Natural killer cell (primary cell): Measurements from ENCODE around the gene POLR1C. TPM values are rescaled to one million over a fixed set of nuclear protein-coding genes. Genes with fewer than 3 reads are reported as not detected.

Experiments
- ATAC-seq, 3 donors: fragments of 150-1000 bp in 2 of 3; fragments of 200-7000 bp in 1 of 3; cut with Tn5 transposase; 1 replicate in 1 of 3; 2 replicates in 2 of 3; pipeline ENCODE4 v1.10.0; 2021; ENCODE audit warnings: mild to moderate bottlenecking in 2 of 3, moderate library complexity in 2 of 3
- DNase-seq, 2 donors: peaks; one replicate each; pipeline versions ENCODE4 v3.0.0 to v3.0.0-alpha.2; 2013 to 2021; ENCODE audit warnings: mixed read lengths in 1 of 2
- H3K27ac ChIP-seq: one replicate; pipeline ENCODE4 v1.5.1; 2013; ENCODE audit warnings: mild to moderate bottlenecking, low read length
- H3K27me3 ChIP-seq: one replicate; pipeline ENCODE4 v1.6.1; 2013; ENCODE audit warnings: low read length; ENCODE audit not compliant: control insufficient read depth, insufficient read depth
- H3K36me3 ChIP-seq: one replicate; pipeline ENCODE4 v1.6.1; 2013; ENCODE audit warnings: low read length; ENCODE audit not compliant: control insufficient read depth, insufficient read depth
- H3K4me1 ChIP-seq: one replicate; pipeline ENCODE4 v1.6.1; 2013; ENCODE audit warnings: low read length; ENCODE audit not compliant: control insufficient read depth, insufficient read depth
- H3K4me3 ChIP-seq: one replicate; pipeline ENCODE4 v1.5.1; 2013; ENCODE audit warnings: low read length
- H3K9me3 ChIP-seq: one replicate; pipeline ENCODE4 v1.6.1; 2013; ENCODE audit warnings: low read length; ENCODE audit not compliant: control insufficient read depth, insufficient read depth
- H3K27ac Mint-ChIP-seq, 2 donors: one replicate each; pipeline ENCODE4 v1.8.0; 2022; ENCODE audit warnings: mild to moderate bottlenecking in 2 of 2, mixed read lengths in 2 of 2, moderate library complexity in 1 of 2
- H3K27me3 Mint-ChIP-seq, 2 donors: one replicate each; pipeline ENCODE4 v1.8.0; 2022; ENCODE audit warnings: low read depth in 2 of 2, mixed read lengths in 2 of 2
- H3K36me3 Mint-ChIP-seq: one replicate; pipeline ENCODE4 v1.8.0; 2022; ENCODE audit warnings: mixed read lengths
- H3K4me1 Mint-ChIP-seq, 2 donors: one replicate each; pipeline ENCODE4 v1.8.0; 2022; ENCODE audit warnings: mixed read lengths in 2 of 2
- H3K4me3 Mint-ChIP-seq: one replicate; pipeline ENCODE4 v1.8.0; 2022; ENCODE audit warnings: mild to moderate bottlenecking, moderate library complexity, mixed read lengths
- H3K9me3 Mint-ChIP-seq, 2 donors: one replicate each; pipeline ENCODE4 v1.8.0; 2022; ENCODE audit warnings: mixed read lengths in 2 of 2
- WGBS: methylation state at CpG from one replicate; pipeline ENCODE4 v1.1.7; 2013; ENCODE audit warnings: missing lambda C conversion rate; ENCODE audit not compliant: insufficient coverage; 5-methylcytosine and 5-hydroxymethylcytosine counted together
- intact Hi-C: fragments of 100-400 bp; cut with micrococcal nuclease; formaldehyde crosslinking; loops from one replicate; pipeline ENCODE4 v1.14.2; 2022
- total RNA-seq, 4 donors: library from RNA; stranded (reverse); fragments of 120-200 nt in 1 of 4; gene quantifications; one replicate each; pipeline versions ENCODE4 v1.2.3 to v1.2.4, GENCODE V29; 2013 to 2022
- TF ChIP-seq, protein P1 (sequence below): fragments of 200-600 bp; IDR thresholded peaks from one replicate; pipeline ENCODE4 v1.8.0; 2022; ENCODE audit warnings: antibody characterized with exemption

Gene POLR1C
- total RNA-seq, 3 donors from 2014 or later (not counting 1 experiment from before 2014, with no cell fraction given), result 22.3 to 29.3 (median 25.8) TPM

DNA sequence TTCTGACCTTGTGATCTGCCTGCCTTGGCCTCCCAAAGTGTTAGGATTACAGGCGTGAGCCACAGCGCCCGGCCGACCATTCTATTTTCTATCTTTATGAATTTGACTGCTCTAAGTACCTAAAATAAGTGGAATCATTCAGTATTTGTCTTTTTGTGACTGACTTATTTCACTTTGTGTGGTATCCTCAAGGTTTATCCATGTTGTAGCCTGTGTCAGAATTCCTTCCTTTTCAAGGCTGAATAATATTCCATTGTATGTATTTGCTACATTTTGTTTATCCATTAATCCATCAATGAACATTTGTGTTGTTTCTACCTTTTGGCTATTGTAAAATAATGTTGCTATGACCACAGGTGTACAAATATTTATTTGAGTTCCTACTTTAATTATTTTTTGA is 44.4 kb upstream of the POLR1C start:
- Histone ChIP-seq H3K27me3 (peaks cover 3% of the 10 kb centered on the region), H3K4me3 (no peak overlapping the region), H3K27ac (no peak overlapping the region), H3K4me1 (peaks cover 5% of the 10 kb centered on the region), H3K9me3 (no peaks in the 10 kb centered on the region), H3K36me3 (no peaks in the 10 kb centered on the region)
- no peak overlapping the region for H3K27ac Mint-ChIP-seq
- no peak for DNase-seq
- no peak overlapping the region for H3K4me3 Mint-ChIP-seq
- ATAC-seq, result no peak
- peaks cover 10 to 11% of the 10 kb centered on the region in 2 donors for H3K4me1 Mint-ChIP-seq
- 98% methylated on average over 4 of the region's 4 CpGs for WGBS
- H3K27me3 Mint-ChIP-seq, result peaks cover 6 to 9% of the 10 kb centered on the region in 2 donors
- H3K36me3 Mint-ChIP-seq, result no peaks in the 10 kb centered on the region
- TF ChIP-seq, protein P1, sequence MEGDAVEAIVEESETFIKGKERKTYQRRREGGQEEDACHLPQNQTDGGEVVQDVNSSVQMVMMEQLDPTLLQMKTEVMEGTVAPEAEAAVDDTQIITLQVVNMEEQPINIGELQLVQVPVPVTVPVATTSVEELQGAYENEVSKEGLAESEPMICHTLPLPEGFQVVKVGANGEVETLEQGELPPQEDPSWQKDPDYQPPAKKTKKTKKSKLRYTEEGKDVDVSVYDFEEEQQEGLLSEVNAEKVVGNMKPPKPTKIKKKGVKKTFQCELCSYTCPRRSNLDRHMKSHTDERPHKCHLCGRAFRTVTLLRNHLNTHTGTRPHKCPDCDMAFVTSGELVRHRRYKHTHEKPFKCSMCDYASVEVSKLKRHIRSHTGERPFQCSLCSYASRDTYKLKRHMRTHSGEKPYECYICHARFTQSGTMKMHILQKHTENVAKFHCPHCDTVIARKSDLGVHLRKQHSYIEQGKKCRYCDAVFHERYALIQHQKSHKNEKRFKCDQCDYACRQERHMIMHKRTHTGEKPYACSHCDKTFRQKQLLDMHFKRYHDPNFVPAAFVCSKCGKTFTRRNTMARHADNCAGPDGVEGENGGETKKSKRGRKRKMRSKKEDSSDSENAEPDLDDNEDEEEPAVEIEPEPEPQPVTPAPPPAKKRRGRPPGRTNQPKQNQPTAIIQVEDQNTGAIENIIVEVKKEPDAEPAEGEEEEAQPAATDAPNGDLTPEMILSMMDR, result no peak
- intact Hi-C loops, result no loop called here
- H3K9me3 Mint-ChIP-seq, result no peaks in the 10 kb centered on the region

DNA sequence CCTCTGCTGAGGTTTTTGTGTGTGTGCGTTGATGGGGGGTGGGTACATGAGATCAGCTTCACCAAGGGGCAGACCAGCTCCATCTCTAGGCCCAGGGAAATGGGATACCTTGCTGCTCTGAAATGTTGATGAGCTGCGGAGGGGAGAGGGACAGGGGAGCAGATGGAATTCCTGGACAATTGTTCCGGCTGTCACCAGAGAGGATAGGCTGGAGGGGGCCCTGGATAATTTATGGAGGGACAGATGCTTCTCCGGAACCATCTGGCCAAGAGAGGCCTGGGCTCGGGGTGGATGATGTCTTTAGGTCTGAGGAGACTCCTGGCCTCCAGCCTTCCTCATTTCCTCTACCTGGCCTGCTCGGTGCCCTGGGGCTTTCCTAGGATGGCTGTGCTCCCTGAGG is 41.4 kb upstream of the POLR1C start:
- DNase-seq, result no peak
- TF ChIP-seq, protein P1, result no peak
- Histone ChIP-seq H3K4me1 (peaks cover 13% of the 10 kb centered on the region), H3K27ac (no peak overlapping the region), H3K4me3 (no peak overlapping the region), H3K9me3 (no peaks in the 10 kb centered on the region), H3K27me3 (no peaks in the 10 kb centered on the region), H3K36me3 (no peaks in the 10 kb centered on the region)
- no peak for ATAC-seq
- WGBS, result 89% methylated on average over 6 of the region's 6 CpGs
- Mint-ChIP-seq H3K4me3 (no peak overlapping the region), H3K4me1 (peaks cover 27 to 29% of the 10 kb centered on the region in 2 donors), H3K27ac (peak overlapping the region; percentile 92 to 100), H3K36me3 (no peaks in the 10 kb centered on the region), H3K9me3 (no peaks in the 10 kb centered on the region), H3K27me3 (peaks cover 0 to 5% of the 10 kb centered on the region in 2 donors)
- intact Hi-C loops, result loop anchor here (5.0 kb wide), 1 partner anchor 42 kb away; the partner anchor contains the start of genes POLR1C and YIPF3

DNA sequence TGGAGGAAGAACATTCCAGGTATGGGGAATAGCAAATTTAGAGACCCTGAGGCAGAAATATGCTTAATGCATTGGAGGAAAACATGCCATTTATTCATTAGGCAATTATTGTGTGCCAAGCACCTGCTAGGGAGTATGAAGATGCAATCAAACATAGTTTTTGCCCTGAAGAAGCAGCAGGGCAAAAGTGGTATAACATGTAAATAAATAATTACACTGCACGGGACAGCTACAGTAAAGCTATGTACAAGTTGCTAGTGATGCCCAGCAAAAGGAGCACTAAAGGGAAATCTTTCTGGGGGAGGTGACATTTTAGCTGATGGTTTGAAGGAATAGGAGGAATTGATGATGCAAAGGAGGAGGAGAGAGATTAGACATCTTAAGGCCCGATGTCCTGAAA is 40.1 kb upstream of the POLR1C start:
- ATAC-seq, result no peak

More for the DNA sequence above, 40.1 kb upstream of the POLR1C start:
- TF ChIP-seq, protein P1, result no peak
- H3K4me3 ChIP-seq, result peak overlapping the region; percentile 65
- H3K36me3 ChIP-seq, result no peaks in the 10 kb centered on the region
- Mint-ChIP-seq H3K4me3 (peak overlapping the region; percentile 97), H3K9me3 (no peaks in the 10 kb centered on the region), H3K4me1 (peaks cover 28 to 29% of the 10 kb centered on the region in 2 donors), H3K27me3 (no peaks in the 10 kb centered on the region), H3K36me3 (no peaks in the 10 kb centered on the region), H3K27ac (peak overlapping the region; percentile 92 to 100)
- DNase-seq, result peak in 1 of 2 donors; percentile 41
- no peaks in the 10 kb centered on the region for H3K27me3 ChIP-seq
- intact Hi-C loops, result loop anchor here (5.0 kb wide), 1 partner anchor 41 kb away; the partner anchor contains the start of genes POLR1C and YIPF3
- H3K27ac ChIP-seq, result peak overlapping the region; percentile 87
- no peaks in the 10 kb centered on the region for H3K9me3 ChIP-seq
- H3K4me1 ChIP-seq, result peaks cover 13% of the 10 kb centered on the region
- WGBS, result 44% methylated on average over 2 of the region's 2 CpGs
